ENCODE measurements around the gene CDC73. TPM values are rescaled to one million over a fixed set of nuclear protein-coding genes. Genes with fewer than 3 reads are reported as not detected.
"Not testable (repeated sequence)": the region's sequence is repeated elsewhere in the genome, so short reads cannot be mapped to it uniquely, and the experiment has no call there.

Gene CDC73
- total RNA-seq, 1 donor from 2014 or later = 25.6 TPM

DNA sequence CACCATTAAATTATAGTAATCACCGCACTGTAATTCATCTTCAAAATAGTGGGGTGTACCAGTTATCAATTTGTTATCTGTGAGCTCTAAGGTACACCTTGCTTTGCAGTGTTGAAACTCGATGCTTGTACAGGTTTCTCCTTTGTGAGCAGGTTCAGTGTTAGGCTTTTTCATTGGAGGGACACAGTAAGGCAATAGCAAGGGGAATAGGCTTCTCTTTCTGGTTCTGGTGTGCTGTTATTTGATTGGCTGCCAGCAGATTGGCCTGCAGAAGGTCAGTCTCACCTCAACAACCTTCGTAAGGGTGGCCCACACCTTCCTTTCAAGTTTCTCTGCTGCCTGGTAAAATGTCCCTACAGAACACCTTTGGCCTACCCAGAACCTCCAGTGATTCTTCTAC is 140.8 kb downstream of the CDC73 start:
- H3K9ac ChIP-seq (ENCODE audit: low read depth in 1 of 3, low read length in 3 of 3) = no peak overlapping the region
- peaks cover 0 to 6% (median 0%) of the 10 kb centered on the region in 3 donors for H3K36me3 ChIP-seq (ENCODE audit: control insufficient read depth in 3 of 3, insufficient read depth in 3 of 3, low read length in 3 of 3)
- no peaks in the 10 kb centered on the region for H3K4me1 ChIP-seq (ENCODE audit: control insufficient read depth in 3 of 3, insufficient read depth in 3 of 3, low read length in 3 of 3)
- H3K27ac ChIP-seq (ENCODE audit: low read depth, low read length) = no peak overlapping the region
- no peaks in the 10 kb centered on the region for H3K27me3 ChIP-seq (ENCODE audit: control insufficient read depth in 3 of 3, insufficient read depth in 3 of 3, low read length in 3 of 3)
- H3K9me3 ChIP-seq (ENCODE audit: control insufficient read depth in 3 of 3, low read length in 3 of 3) = no peaks in the 10 kb centered on the region
- H3K4me3 ChIP-seq (ENCODE audit: low read length in 3 of 3) = no peak overlapping the region

DNA sequence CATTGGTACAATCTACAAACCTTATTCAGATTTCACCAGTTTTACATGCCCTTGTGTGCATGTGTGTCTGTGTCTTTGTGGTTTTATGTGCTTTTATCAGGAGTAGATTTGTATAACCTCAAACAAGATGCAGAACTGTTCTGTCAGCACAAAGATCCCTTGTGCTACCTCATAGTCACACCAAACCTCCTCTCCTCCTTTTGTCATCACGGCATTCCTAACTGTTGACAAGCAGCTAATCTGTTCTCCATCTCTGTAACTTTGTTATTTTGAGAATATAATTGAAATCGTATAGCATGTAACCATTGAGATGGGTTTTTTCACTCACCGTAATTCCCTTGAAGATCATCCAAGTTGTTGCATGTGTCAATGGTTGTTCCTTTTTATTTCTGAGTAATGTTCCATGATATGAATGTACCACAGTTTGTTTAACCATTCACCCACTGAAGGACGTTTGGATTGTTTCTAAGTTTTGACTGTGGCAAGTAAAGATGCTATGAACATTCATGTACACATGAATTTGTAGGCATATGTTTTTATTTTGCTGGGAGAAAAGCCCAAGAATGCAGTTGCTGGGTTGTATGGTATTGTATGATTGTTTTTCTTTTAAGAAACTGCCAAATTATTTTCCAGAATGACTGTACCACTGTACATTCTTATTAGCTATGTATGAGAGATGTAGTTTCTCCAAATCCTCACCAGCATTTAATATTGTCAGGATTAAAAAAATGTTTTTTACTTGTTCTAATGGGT is 142.7 kb downstream of the CDC73 start:
- Histone ChIP-seq H3K9ac (ENCODE audit: low read depth in 1 of 3, low read length in 3 of 3) (no peak overlapping the region), H3K27me3 (ENCODE audit: control insufficient read depth in 3 of 3, insufficient read depth in 3 of 3, low read length in 3 of 3) (no peaks in the 10 kb centered on the region), H3K9me3 (ENCODE audit: control insufficient read depth in 3 of 3, low read length in 3 of 3) (no peaks in the 10 kb centered on the region), H3K4me3 (ENCODE audit: low read length in 3 of 3) (no peak overlapping the region), H3K4me1 (ENCODE audit: control insufficient read depth in 3 of 3, insufficient read depth in 3 of 3, low read length in 3 of 3) (no peaks in the 10 kb centered on the region), H3K36me3 (ENCODE audit: control insufficient read depth in 3 of 3, insufficient read depth in 3 of 3, low read length in 3 of 3) (no peaks in the 10 kb centered on the region), H3K27ac (ENCODE audit: low read depth, low read length) (no peak overlapping the region)

DNA sequence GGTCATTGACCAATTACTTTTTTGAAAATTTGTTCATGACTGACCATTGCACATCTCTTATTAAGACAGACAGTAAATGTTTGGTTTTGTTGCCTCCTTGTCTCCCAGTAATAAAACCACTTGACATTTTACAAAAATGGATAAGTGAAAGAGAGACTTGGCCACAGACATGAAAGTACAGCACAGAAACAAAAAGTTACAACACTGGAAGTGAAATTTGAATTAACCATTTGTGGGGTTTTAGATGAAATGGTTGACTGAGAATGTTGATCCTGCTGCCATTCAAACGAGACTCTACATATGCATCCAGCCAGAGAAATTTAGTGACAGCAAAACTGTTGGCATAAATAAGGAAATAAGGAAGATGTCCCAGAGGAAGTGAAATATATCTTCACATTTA is 143.9 kb downstream of the CDC73 start:
- Histone ChIP-seq H3K4me3 (ENCODE audit: low read length in 3 of 3) (no peak overlapping the region), H3K27me3 (ENCODE audit: control insufficient read depth in 3 of 3, insufficient read depth in 3 of 3, low read length in 3 of 3) (no peaks in the 10 kb centered on the region), H3K36me3 (ENCODE audit: control insufficient read depth in 3 of 3, insufficient read depth in 3 of 3, low read length in 3 of 3) (no peaks in the 10 kb centered on the region), H3K9ac (ENCODE audit: low read depth in 1 of 3, low read length in 3 of 3) (no peak overlapping the region), H3K27ac (ENCODE audit: low read depth, low read length) (no peak overlapping the region), H3K4me1 (ENCODE audit: control insufficient read depth in 3 of 3, insufficient read depth in 3 of 3, low read length in 3 of 3) (no peaks in the 10 kb centered on the region), H3K9me3 (ENCODE audit: control insufficient read depth in 3 of 3, low read length in 3 of 3) (no peaks in the 10 kb centered on the region)

DNA sequence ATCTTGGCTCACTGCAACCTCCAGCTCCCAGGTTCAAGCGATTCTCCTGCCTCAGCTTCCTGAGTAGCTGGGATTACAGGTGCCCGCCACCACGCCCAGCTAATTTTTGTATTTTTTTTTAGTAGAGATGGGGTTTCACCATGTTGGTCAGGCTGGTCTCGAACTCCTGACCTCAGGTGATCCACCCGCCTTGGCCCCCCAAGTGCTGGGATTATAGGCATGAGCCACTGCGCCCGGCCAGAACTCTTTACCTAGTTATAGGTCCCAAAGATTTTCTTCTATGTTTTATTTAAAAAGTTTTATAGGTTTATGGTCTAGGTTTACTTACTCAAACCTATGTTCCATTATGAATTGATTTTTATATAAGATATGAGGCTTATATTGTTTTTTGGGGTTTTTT is 145.0 kb downstream of the CDC73 start:
- not testable (repeated sequence) for H3K36me3 ChIP-seq (ENCODE audit: control insufficient read depth in 3 of 3, insufficient read depth in 3 of 3, low read length in 3 of 3); H3K9me3 ChIP-seq (ENCODE audit: control insufficient read depth in 3 of 3, low read length in 3 of 3); H3K9ac ChIP-seq (ENCODE audit: low read depth in 1 of 3, low read length in 3 of 3); H3K4me3 ChIP-seq (ENCODE audit: low read length in 3 of 3); H3K27me3 ChIP-seq (ENCODE audit: control insufficient read depth in 3 of 3, insufficient read depth in 3 of 3, low read length in 3 of 3); H3K27ac ChIP-seq (ENCODE audit: low read depth, low read length); H3K4me1 ChIP-seq (ENCODE audit: control insufficient read depth in 3 of 3, insufficient read depth in 3 of 3, low read length in 3 of 3)

DNA sequence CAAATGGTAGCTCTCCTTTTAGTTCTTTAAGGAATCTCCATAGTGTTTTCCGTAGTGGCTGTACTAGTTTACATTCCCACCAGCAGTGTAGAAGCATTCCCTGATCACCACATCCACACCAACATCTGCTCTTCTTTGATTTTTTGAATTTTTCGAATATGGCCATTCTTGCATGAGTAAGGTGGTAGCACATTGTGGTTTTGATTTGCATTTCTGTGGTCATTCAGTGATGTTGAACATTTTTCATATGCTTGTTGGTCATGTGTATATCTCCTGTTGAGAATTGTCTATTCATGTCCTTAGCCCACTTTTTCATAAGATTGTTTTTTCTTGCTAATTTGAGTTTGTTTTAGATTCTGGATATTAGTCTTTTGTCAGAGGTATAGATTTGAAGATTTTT is 149.2 kb downstream of the CDC73 start:
- Histone ChIP-seq H3K36me3 (ENCODE audit: control insufficient read depth in 3 of 3, insufficient read depth in 3 of 3, low read length in 3 of 3) (no peaks in the 10 kb centered on the region), H3K9me3 (ENCODE audit: control insufficient read depth in 3 of 3, low read length in 3 of 3) (no peaks in the 10 kb centered on the region), H3K4me1 (ENCODE audit: control insufficient read depth in 3 of 3, insufficient read depth in 3 of 3, low read length in 3 of 3) (no peaks in the 10 kb centered on the region), H3K4me3 (ENCODE audit: low read length in 3 of 3) (no peak overlapping the region), H3K27me3 (ENCODE audit: control insufficient read depth in 3 of 3, insufficient read depth in 3 of 3, low read length in 3 of 3) (no peaks in the 10 kb centered on the region), H3K27ac (ENCODE audit: low read depth, low read length) (no peak overlapping the region), H3K9ac (ENCODE audit: low read depth in 1 of 3, low read length in 3 of 3) (no peak overlapping the region)

DNA sequence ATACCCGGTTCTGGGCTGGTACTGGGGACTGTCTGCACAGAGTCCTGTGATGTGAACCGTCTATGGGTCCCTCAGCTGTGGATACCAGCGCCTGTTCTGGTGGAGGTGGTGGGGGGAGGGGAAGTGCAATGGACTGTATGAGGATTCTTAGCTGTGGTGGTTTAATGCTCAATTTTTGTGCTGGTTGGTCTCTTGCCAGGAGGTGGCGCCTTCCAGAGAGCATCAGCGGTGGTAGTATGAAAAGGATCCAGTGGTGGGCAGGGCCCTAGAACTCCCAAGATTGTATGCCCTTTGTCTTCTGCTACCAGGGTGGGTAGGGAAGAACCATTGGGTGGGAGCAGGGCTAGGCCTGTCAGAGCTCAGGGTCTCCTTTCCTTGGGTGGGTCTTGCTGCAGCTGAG is 153.9 kb downstream of the CDC73 start:
- Histone ChIP-seq H3K27ac (ENCODE audit: low read depth, low read length) (no peak overlapping the region), H3K9me3 (ENCODE audit: control insufficient read depth in 3 of 3, low read length in 3 of 3) (no peaks in the 10 kb centered on the region), H3K36me3 (ENCODE audit: control insufficient read depth in 3 of 3, insufficient read depth in 3 of 3, low read length in 3 of 3) (no peaks in the 10 kb centered on the region), H3K4me3 (ENCODE audit: low read length in 3 of 3) (no peak overlapping the region), H3K9ac (ENCODE audit: low read depth in 1 of 3, low read length in 3 of 3) (no peak overlapping the region), H3K4me1 (ENCODE audit: control insufficient read depth in 3 of 3, insufficient read depth in 3 of 3, low read length in 3 of 3) (no peaks in the 10 kb centered on the region), H3K27me3 (ENCODE audit: control insufficient read depth in 3 of 3, insufficient read depth in 3 of 3, low read length in 3 of 3) (no peaks in the 10 kb centered on the region)

DNA sequence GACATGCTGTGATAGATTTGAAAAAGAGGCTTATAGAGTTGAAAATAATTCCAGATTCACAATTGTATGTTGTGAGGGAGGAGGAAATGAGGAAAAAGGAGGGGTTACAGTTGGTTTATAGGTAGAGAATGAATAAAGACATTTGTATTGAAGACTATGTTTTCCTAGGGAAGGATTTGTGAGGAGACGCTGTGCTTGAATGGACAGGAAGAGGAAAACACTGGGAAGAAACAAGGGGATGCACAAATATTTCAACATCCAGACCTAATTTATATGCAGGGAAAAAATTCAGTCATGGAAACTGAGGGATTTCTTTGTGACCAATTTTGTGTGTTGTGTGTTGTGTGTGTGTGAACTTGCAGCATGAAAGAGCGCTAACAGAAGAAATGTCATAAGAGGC is 157.1 kb downstream of the CDC73 start:
- H3K9ac ChIP-seq (ENCODE audit: low read depth in 1 of 3, low read length in 3 of 3) = no peak overlapping the region
- H3K4me1 ChIP-seq (ENCODE audit: control insufficient read depth in 3 of 3, insufficient read depth in 3 of 3, low read length in 3 of 3) = no peaks in the 10 kb centered on the region
- H3K36me3 ChIP-seq (ENCODE audit: control insufficient read depth in 3 of 3, insufficient read depth in 3 of 3, low read length in 3 of 3) = no peaks in the 10 kb centered on the region
- H3K9me3 ChIP-seq (ENCODE audit: control insufficient read depth in 3 of 3, low read length in 3 of 3) = no peaks in the 10 kb centered on the region
- no peaks in the 10 kb centered on the region for H3K27me3 ChIP-seq (ENCODE audit: control insufficient read depth in 3 of 3, insufficient read depth in 3 of 3, low read length in 3 of 3)
- H3K27ac ChIP-seq (ENCODE audit: low read depth, low read length) = no peak overlapping the region
- no peak overlapping the region for H3K4me3 ChIP-seq (ENCODE audit: low read length in 3 of 3)

DNA sequence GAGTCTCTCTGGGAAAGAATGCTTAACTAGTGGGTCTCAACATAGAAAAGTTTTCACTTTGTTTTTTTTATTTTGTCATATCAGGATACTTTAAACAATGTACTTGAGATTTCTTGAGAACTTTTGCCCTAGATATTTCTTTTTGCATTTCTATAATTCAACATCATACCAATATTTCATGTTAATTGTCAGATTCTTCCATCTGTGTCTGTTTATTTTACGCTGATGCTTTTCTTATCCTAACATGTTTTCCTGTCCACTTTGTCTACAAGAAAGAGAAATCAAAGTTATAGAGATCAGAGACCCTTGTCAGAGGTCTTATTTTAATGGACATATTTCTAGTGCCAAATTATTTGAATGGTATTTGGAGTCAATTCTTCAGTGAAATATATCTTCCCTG is 160.1 kb downstream of the CDC73 start:
- Histone ChIP-seq H3K4me3 (ENCODE audit: low read length in 3 of 3) (no peak overlapping the region), H3K9me3 (ENCODE audit: control insufficient read depth in 3 of 3, low read length in 3 of 3) (no peaks in the 10 kb centered on the region), H3K36me3 (ENCODE audit: control insufficient read depth in 3 of 3, insufficient read depth in 3 of 3, low read length in 3 of 3) (no peaks in the 10 kb centered on the region), H3K4me1 (ENCODE audit: control insufficient read depth in 3 of 3, insufficient read depth in 3 of 3, low read length in 3 of 3) (no peaks in the 10 kb centered on the region), H3K27me3 (ENCODE audit: control insufficient read depth in 3 of 3, insufficient read depth in 3 of 3, low read length in 3 of 3) (no peaks in the 10 kb centered on the region), H3K27ac (ENCODE audit: low read depth, low read length) (no peak overlapping the region), H3K9ac (ENCODE audit: low read depth in 1 of 3, low read length in 3 of 3) (no peak overlapping the region)

DNA sequence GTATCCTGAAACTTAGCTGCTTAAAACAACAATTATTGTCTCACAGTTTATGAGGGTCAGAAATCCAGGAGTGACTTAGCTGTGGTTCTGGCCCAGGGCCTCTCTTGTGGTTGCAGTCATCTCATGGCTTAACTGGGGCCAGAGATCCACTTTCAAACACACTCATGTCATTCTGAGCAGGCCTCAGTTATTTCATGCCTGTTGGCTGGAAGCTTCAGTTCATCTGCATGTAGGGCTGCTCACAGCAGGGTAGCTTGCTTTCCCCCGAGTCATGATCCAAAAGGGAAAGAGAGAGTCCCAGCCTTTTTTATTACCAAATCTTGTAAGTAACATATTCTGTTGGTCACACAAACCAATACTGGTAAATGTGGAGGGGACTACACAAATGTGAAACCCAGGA is 161.2 kb downstream of the CDC73 start:
- no peak overlapping the region for H3K4me3 ChIP-seq (ENCODE audit: low read length in 3 of 3)
- no peak overlapping the region for H3K27ac ChIP-seq (ENCODE audit: low read depth, low read length)
- H3K9ac ChIP-seq (ENCODE audit: low read depth in 1 of 3, low read length in 3 of 3) = no peak overlapping the region
- no peaks in the 10 kb centered on the region for H3K36me3 ChIP-seq (ENCODE audit: control insufficient read depth in 3 of 3, insufficient read depth in 3 of 3, low read length in 3 of 3)
- no peaks in the 10 kb centered on the region for H3K27me3 ChIP-seq (ENCODE audit: control insufficient read depth in 3 of 3, insufficient read depth in 3 of 3, low read length in 3 of 3)
- H3K9me3 ChIP-seq (ENCODE audit: control insufficient read depth in 3 of 3, low read length in 3 of 3) = no peaks in the 10 kb centered on the region
- H3K4me1 ChIP-seq (ENCODE audit: control insufficient read depth in 3 of 3, insufficient read depth in 3 of 3, low read length in 3 of 3) = no peaks in the 10 kb centered on the region

DNA sequence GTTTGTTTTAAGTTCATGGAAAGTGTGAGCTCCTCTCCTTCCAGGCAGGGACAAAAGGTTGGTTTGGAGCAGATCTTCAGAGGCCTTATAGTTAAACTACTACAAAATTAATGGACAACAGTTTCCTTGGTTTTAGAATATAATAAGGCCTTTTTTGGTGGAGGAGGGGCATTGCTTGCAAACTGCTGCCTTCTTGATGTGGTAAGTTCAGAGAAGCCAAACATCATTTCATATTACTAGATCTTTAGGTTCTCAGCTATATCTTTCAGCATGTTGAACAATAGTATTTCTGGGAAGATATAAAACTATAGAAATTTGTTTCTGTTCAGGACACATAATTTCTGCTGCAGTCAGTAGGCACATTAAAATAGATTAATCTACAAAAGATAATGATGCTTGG is 162.4 kb downstream of the CDC73 start:
- no peak overlapping the region for H3K9ac ChIP-seq (ENCODE audit: low read depth in 1 of 3, low read length in 3 of 3)
- H3K27ac ChIP-seq (ENCODE audit: low read depth, low read length) = no peak overlapping the region
- H3K9me3 ChIP-seq (ENCODE audit: control insufficient read depth in 3 of 3, low read length in 3 of 3) = no peaks in the 10 kb centered on the region
- no peaks in the 10 kb centered on the region for H3K4me1 ChIP-seq (ENCODE audit: control insufficient read depth in 3 of 3, insufficient read depth in 3 of 3, low read length in 3 of 3)
- no peaks in the 10 kb centered on the region for H3K36me3 ChIP-seq (ENCODE audit: control insufficient read depth in 3 of 3, insufficient read depth in 3 of 3, low read length in 3 of 3)
- H3K27me3 ChIP-seq (ENCODE audit: control insufficient read depth in 3 of 3, insufficient read depth in 3 of 3, low read length in 3 of 3) = no peaks in the 10 kb centered on the region
- no peak overlapping the region for H3K4me3 ChIP-seq (ENCODE audit: low read length in 3 of 3)

Measured in skeletal muscle tissue (tissue), 4 donors.